Measurements from ENCODE around the gene PDE6H. TPM values are rescaled to one million over a fixed set of nuclear protein-coding genes. Genes with fewer than 3 reads are reported as not detected.
A peak's percentile ranks its signal among the peaks of the same experiment; 100 is the strongest.

The PDE6H gene
- total and polyA plus RNA-seq, 8 donors: not detected

- H3K4me1 ChIP-seq: peaks cover 0 to 5% (median 0%) of the 10 kb centered on the region in 3 donors
- H3K27ac ChIP-seq: no peak overlapping the region
- no peaks in the 10 kb centered on the region for H3K36me3 ChIP-seq
- no peaks in the 10 kb centered on the region for H3K9me3 ChIP-seq
- H3K27me3 ChIP-seq: no peaks in the 10 kb centered on the region
- intact Hi-C loops (cut with DNase I): loop anchor here in 2 of 3 donors (5.0 to 10.0 kb wide), 2 partner anchors 139 to 146 kb away; no protein-coding TSS in a partner anchor
- DNase-seq: no peak
- WGBS, 2 donors: 58 to 66% methylated on average over 4 of the region's 4 CpGs
- no peak for ATAC-seq
- TF ChIP-seq CTCF (IDR thresholded peaks at IDR 0.05): no peak
- FAIRE-seq: no peak
- no peak overlapping the region for H3K4me3 ChIP-seq
Observed at GRCh38 chr12:14993537-14994266, 20.9 kb downstream of the PDE6H start.

- no peak for TF ChIP-seq CTCF (IDR thresholded peaks at IDR 0.05)
- H3K27me3 ChIP-seq: no peaks in the 10 kb centered on the region
- no peak for DNase-seq
- peaks cover 0 to 5% (median 0%) of the 10 kb centered on the region in 3 donors for H3K4me1 ChIP-seq
- H3K36me3 ChIP-seq: no peaks in the 10 kb centered on the region
- no peak for ATAC-seq
- H3K4me3 ChIP-seq: no peak overlapping the region
- 50 to 65% methylated on average over 3 of the region's 3 CpGs for WGBS, 2 donors
- intact Hi-C loops (cut with DNase I): loop anchor here in 2 of 3 donors (5.0 to 10.0 kb wide), 2 partner anchors 140 to 147 kb away; no protein-coding TSS in a partner anchor
- no peak overlapping the region for H3K27ac ChIP-seq
- no peak for FAIRE-seq
- no peaks in the 10 kb centered on the region for H3K9me3 ChIP-seq
Observed at GRCh38 chr12:14994610-14995009, 21.8 kb downstream of the PDE6H start.

- no peak overlapping the region for H3K4me3 ChIP-seq
- intact Hi-C loops (cut with DNase I): loop anchor here in 1 of 3 donors (10.0 kb wide), 1 partner anchor 141 kb away; no protein-coding TSS in a partner anchor
- no peaks in the 10 kb centered on the region for H3K9me3 ChIP-seq
- peaks cover 0 to 5% (median 0%) of the 10 kb centered on the region in 3 donors for H3K4me1 ChIP-seq
- no peak overlapping the region for H3K27ac ChIP-seq
- no peaks in the 10 kb centered on the region for H3K36me3 ChIP-seq
- no peaks in the 10 kb centered on the region for H3K27me3 ChIP-seq
- peak; percentile 28 to 53 (median 40) for TF ChIP-seq CTCF (IDR thresholded peaks at IDR 0.05)
- WGBS, 2 donors: 78 to 86% methylated on average over 3 of the region's 3 CpGs
- ATAC-seq: peak; percentile 72 to 90 (median 86)
- DNase-seq: no peak
- peak; percentile 98 for FAIRE-seq
Observed at GRCh38 chr12:14995583-14996425, 23.0 kb downstream of the PDE6H start.

- no peak for FAIRE-seq
- no peak for DNase-seq
- Histone ChIP-seq H3K27me3 (no peaks in the 10 kb centered on the region), H3K4me3 (no peak overlapping the region), H3K36me3 (no peaks in the 10 kb centered on the region), H3K27ac (no peak overlapping the region), H3K9me3 (no peaks in the 10 kb centered on the region), H3K4me1 (peaks cover 0 to 9% (median 0%) of the 10 kb centered on the region in 3 donors)
- WGBS, 2 donors: 85 to 90% methylated on average over 3 of the region's 3 CpGs
- intact Hi-C loops (cut with DNase I): loop anchor here in 1 of 3 donors (10.0 kb wide), 1 partner anchor 143 kb away; no protein-coding TSS in a partner anchor
- no peak for ATAC-seq
- TF ChIP-seq CTCF (IDR thresholded peaks at IDR 0.05): no peak
Observed at GRCh38 chr12:14997998-14998397, 25.2 kb downstream of the PDE6H start.

Data from pancreas (tissue), 10 donors.